GM19239 (cell line): ENCODE results near the gene RHOBTB3.
"Not testable (repeated sequence)": the region's sequence is repeated elsewhere in the genome, so short reads cannot be mapped to it uniquely, and the experiment has no call there.

Experiments
- DNase-seq: peaks from one replicate; pipeline ENCODE4 v3.0.0; 2011; ENCODE audit warnings: low spot score; ENCODE audit not compliant: insufficient read length
- FAIRE-seq: peaks from 2 replicates; lab custom pipeline; 2011; peaks lifted over from hg19 to GRCh38; lab: Jason Lieb, UNC

The RHOBTB3 gene

GRCh38 chr5:95797301-95797700 lies 66.2 kb downstream of the RHOBTB3 start:
- DNase-seq (no peak), FAIRE-seq (no peak)

DNA sequence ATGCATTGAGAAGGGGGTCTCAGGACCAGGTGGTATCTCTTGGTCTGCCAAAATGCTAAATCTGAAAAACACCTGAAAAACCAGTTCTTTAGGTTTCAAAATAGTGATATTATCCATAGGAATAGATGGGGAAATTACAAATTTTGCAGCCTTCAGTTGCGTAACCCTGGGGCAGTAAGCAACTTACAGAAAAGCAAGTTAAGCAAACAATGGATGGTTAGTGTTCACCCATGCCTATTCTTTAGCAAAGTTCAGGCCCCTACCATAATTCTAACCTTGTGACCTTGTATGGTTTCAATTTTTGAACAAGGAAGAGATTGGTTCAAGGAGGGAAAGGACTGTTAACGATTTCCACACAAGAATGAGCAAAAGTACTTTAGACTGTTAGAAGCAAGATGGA lies 66.9 kb downstream of the RHOBTB3 start:
- DNase-seq (no peak), FAIRE-seq (no peak)

- DNase-seq, result no peak
Observed at GRCh38 chr5:95798545-95798944, 67.4 kb downstream of the RHOBTB3 start.

DNA sequence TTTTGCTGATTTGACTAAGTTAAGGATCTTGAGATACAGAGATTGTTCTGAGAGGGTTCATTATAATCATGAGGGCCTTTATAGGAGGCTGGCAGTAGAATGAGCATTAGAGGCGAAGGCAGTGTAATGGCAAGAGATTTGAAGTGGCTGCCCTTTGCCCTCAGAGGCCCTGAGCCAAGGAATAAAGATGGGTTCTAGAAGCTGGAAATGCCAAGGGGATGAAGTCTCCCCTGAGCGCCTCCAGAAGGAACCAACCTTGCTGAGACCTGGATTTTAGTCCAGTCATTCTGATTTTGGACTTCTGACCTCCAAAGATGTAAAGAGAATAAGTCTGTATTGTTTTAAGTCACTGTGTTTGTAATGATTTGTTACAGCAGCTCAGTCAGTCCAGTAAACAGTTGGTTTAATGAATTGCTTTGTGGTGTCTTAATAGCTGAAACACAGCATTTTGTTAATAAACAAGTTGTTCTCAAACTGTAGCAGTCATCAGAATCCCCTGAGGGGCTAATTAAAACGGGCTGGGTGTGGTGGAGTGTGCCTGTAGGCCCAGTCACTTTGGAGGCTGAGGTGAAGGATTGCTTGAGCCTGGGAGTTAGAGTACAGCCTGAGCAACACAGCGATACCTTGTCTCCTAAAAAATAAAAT lies 68.2 kb downstream of the RHOBTB3 start:
- FAIRE-seq, result no peak
- DNase-seq, result no peak

More at GRCh38 chr5:95798545-95798944, 67.4 kb downstream of the RHOBTB3 start:
- no peak for FAIRE-seq

- DNase-seq (no peak), FAIRE-seq (no peak)
Observed at GRCh38 chr5:95800553-95800952, 69.4 kb downstream of the RHOBTB3 start.

DNA sequence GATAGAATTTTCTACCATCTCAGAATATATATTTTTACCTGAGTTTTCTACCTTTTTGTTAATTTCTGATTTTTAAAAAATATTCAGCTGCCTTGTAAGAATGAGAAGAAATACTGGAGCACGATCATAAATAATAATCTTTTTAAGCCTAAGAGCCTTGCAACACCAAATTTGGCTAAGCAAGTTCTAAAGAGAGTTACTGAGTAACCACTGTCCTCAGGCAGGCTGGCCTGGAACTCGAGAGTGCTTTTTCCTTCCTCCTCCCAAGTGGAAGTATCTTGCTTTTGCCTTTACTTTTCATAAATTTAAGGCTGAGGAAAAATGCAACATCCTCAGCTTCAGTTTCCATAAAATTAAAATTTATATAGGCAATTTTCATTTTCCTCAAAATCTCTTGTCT lies 70.4 kb downstream of the RHOBTB3 start:
- DNase-seq (no peak), FAIRE-seq (no peak)

DNA sequence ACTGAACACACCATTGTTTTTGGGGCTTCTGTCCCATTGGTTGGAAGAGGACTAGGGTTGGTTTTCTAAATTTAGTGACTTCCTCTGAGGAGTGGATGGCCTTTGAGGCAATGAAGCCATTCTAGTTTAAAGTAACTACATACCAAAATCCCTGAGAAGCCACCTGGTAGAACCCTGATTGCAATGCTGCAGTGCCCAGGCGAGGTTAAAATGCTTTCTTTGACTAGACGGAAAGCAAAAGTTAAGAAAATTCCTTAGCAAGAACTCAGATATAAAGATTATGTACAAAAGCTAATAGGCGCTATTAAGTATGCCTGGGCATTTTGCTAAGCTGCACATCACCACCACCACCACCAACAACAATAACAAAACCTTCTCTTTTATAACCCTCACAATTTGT lies 70.8 kb downstream of the RHOBTB3 start:
- FAIRE-seq, result no peak

GRCh38 chr5:95803271-95804148 lies 72.4 kb downstream of the RHOBTB3 start:
- FAIRE-seq, result no peak
- no peak for DNase-seq

More for the DNA sequence above, 70.8 kb downstream of the RHOBTB3 start:
- no peak for DNase-seq

DNA sequence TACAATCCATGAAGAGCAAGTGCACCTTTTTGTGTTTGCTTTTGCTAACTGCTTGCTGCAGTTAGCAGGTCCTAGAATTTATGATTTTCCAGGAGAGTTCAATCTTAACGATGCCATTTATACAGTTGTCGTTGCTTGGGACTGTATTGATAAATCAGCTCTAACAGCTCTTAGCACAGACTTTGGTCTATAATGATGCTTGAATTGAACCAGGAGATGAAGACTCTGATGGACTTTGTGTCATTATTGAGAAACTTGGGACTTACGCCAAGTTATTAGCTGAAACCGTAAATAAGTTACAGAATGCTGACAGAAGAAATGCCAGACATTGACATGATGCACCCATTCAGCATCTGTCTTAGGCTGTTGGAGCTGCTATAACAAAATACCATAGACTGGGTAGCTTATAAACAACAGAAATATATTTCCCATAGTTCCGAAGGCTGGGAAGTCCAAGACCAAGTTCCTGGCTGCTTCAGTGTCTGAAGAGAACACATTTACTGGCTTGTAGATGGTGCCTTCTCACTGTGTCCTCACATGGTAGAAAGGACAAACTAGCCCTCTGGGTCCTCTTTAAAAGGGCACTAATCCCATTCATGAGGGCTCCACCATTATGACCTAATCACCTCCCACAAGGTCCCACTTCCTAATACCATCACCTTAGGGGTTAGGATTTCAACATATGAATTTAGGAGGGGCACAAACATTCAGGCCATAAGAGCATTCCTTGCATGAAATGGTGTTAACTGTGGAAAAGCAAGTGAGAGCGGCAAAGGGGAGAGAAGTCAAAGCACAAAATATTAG lies 73.8 kb downstream of the RHOBTB3 start:
- no peak for FAIRE-seq
- no peak for DNase-seq

DNA sequence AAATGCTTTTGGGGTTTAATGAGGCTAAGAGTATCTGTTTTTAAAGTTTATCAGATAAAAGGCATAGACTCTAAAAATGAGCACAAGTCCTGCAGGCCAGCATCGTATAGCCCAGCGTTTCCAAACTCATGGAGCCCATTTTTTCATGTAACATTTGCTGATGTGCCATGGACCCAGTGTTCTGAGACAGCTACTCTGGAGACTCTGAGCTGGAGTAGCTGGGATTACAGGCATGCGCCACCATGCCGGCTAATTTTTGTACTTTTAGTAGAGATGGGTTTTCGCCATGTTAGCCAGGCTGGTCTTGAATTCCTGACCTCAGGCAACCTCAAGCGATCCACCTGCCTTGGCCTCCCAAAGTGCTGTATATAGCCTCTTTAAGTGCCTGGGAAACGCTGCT lies 75.6 kb downstream of the RHOBTB3 start:
- no peak for FAIRE-seq

DNA sequence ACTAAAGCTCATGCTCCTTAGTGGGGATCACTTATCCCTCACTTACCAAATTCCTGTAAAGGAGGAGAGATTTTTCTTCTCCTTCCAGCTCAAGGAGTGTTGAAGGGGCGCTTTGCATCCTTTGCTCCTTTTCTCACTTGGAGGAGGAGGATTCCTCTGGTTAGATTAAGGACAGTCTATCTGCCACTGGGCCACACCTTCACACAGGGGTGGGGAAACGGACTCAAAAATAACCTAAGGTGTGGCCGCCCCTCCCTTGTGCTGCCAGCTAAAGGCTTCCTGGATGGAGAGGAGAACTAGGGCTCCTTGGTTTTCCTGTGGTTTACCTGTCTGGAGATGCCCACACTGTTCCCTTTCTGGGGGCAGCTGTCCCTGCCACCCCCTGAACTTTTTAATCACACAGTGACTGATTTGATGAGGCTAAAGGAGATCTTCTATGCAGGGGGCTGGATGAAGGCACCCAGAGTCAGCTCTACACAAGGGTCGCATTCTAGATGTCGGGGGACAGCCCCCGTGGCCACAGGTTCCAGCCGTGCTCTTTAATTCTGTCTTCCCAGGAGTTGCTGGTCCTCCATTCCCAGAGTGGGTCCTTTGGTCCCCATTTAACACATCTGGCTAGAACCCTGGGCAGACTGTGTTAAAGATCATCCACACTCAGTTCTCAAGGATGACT lies 77.0 kb downstream of the RHOBTB3 start:
- DNase-seq (no peak), FAIRE-seq (peak; percentile 71)

More for the DNA sequence above, 75.6 kb downstream of the RHOBTB3 start:
- no peak for DNase-seq

DNA sequence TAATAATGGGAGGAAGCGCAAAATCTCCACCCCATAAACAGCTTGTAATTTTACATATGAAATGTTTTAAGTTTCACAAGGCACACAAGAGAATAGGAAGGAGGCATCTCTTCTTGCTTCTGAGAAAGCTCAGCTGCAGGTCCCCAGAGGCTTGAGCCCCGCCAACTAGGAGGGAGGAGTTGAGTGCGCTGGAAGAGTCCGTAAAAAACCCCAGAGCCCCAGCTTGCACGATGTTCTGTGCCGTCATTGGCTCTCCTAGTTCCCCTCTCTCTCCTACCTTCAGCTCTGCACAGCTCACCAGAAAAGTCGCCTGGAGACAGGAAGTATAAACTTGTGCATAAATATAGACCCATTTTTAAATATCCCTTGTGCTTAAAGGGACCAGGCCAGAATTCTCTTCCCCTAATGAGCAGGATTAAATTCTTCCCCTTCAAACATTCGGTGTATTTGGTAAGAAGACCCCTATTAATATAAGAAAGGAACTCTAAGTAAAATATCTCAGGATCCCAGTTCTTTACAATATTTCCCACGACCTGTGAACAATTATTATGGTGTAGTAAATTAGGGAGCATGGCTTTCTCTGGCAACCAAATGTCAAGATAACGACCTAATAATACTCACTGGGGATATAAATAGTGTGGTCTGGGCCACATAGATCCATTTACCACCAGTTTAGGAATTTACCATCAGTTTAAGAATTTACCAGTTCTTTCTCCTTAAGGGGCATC lies 77.7 kb downstream of the RHOBTB3 start:
- FAIRE-seq (peak; percentile 100), DNase-seq (peak; percentile 74)

DNA sequence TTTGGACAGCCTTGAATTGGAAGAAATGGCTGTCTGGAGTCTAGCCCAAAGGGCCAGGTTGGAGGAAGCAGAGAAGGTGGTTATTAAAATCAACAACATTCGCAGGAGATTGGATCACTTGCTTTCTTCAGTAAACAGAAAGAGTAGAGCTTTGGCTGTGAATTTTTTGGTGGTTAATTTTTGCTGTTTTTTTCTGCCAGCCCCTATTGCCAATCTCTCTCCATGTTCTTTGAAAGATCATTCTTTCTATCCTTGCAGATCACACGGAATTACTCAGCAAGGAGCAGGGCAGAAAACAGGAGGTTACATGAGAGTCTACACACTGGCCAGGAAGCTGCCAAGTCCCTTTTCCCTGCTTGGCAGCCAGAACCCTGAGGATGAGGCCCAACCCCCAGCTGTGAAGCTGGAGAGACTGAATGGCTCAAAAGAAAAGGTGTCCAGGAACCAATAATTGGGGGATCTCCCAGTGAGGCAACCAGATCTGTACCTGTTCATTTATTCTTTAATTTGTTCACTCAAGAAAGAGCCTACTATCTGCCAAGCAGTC lies 78.4 kb downstream of the RHOBTB3 start:
- peak; percentile 35 for FAIRE-seq
- DNase-seq, result no peak

DNA sequence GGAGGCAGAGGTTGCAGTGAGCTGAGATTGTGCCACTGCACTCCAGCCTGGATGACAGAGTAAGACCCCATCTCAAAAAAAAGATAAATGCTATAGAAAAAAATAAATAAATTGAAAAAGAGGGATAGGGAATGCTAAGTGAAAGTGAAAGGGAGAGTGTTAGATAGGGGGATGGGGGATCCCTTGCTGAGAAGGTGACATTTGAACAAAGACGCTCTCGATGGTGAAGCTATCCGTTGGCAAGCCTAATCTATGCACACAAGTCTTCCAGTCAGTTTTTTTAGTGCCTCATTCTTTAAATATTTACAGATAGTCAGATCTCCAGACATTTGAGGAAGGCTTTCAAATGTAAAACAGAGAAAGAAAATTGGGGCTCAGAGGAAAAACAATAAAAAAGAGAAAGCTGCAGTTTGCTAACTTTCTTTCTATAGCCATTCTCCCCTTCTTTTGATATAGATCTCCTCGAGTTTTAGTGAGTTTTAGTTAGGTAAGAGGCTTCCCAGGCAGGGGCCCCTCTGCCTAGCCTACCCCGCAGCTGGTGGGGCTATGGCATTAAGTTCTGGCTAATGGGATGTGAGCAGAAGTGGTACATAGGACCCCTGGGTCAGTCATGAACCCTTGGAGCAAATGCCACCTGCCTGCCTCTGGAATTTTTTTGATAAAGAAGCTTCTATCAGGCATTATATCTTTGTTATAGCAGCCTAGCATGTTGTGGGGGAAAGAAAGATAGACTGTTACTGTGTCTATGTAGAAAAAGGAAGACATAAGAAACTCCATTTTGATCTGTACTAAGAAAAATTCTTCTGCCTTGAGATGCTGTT lies 79.4 kb downstream of the RHOBTB3 start:
- no peak for DNase-seq
- FAIRE-seq, result no peak

GRCh38 chr5:95811126-95811423 lies 79.9 kb downstream of the RHOBTB3 start:
- FAIRE-seq, DNase-seq: not testable (repeated sequence)

GRCh38 chr5:95811461-95812073 lies 80.4 kb downstream of the RHOBTB3 start:
- not testable (repeated sequence) for FAIRE-seq, DNase-seq

DNA sequence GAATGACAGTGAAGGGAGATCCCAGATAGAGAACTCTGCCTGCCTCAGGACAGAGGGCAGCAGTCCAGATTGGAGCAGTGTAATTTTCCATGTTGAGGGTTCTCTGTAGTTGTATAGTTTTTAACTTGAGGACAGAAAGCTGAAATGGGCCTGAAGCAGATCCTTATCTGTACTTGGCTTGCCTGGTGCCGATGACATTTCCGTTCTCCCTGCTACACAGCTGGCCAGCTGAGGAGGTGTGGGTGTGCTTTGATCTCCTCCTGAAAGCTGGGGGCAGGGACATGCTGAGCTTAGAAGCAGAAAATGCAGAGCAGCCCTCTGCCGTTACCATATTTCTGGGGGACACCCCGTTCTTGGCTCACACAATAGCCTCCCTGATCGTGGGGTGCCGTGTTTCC lies 80.9 kb downstream of the RHOBTB3 start:
- peak; percentile 4 for FAIRE-seq
- no peak for DNase-seq

DNA sequence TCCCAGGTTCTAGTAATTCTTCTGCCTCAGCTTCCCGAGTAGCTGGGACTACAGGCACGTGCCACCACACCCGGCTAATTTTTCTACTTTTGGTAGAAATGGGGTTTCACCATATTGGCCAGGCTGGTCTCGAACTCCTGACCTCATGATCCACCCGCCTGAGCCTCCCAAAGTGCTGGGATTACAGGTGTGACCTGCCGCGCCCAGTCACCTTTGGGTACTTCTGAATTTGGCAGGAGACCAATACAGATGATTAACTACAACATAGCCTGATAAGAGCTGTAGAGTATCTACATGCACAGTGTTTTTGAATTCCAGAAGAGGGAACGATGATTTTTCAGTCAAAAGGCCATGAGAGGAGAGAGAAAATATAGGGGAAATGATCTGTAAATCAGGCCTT lies 81.9 kb downstream of the RHOBTB3 start:
- DNase-seq, result not testable (repeated sequence)

More for the DNA sequence above, 81.9 kb downstream of the RHOBTB3 start:
- not testable (repeated sequence) for FAIRE-seq
